HepG2 (cell line): ENCODE data around the gene GFOD1. TPM values are rescaled to one million over a fixed set of nuclear protein-coding genes. Genes with fewer than 3 reads are reported as not detected.

Source experiments
- ATAC-seq: fragments of 200-7000 bp; cut with Tn5 transposase; 3 replicates; pipeline ENCODE4 v1.9.1; 2020; ENCODE audit warnings: mild to moderate bottlenecking, moderate library complexity
- BruUV-seq: library from RNA; stranded (reverse); fragments of 400-500 nt; replicated peaks from 2 replicates; lab custom pipeline; 2021; lab: Mats Ljungman, UMichigan
- CTCF ChIA-PET: fragments of 300-600 bp; formaldehyde crosslinking; extraction: SDS; loops from one replicate; lab custom pipeline; 2021; ENCODE audit warnings: low total read pairs, inconsistent platforms, low intra/inter-chr PET ratio; lab: Yijun Ruan, JAX
- POLR2A ChIA-PET: fragments of 350-600 bp; sonication (Branson Sonifier 250); formaldehyde crosslinking; loops from one replicate; lab custom pipeline; 2020; ENCODE audit warnings: antibody characterized with exemption, inconsistent platforms; lab: Yijun Ruan, JAX
- DNase-seq: peaks from one replicate; pipeline ENCODE4 v3.0.0-alpha.2; 2015; ENCODE audit warnings: low spot score
- FAIRE-seq: peaks from 3 replicates; lab custom pipeline; 2011; peaks lifted over from hg19 to GRCh38; lab: Jason Lieb, UNC
- H2AFZ ChIP-seq: one replicate; pipeline ENCODE4 v1.6.1; 2011; ENCODE audit warnings: low read length, inconsistent platforms
- H3K27ac ChIP-seq: fragments of 300-600 bp; 3 replicates; pipeline ENCODE4 v1.8.0; 2011; ENCODE audit warnings: mixed run types, mild to moderate bottlenecking, mixed read lengths, low read length, inconsistent platforms; ENCODE audit not compliant: insufficient read depth; ENCODE audit errors: extremely low read length
- H3K27me3 ChIP-seq, 2 experiments: fragments of 200-600 bp in 1 of 2; 2 replicates in 1 of 2; 3 replicates in 1 of 2; pipeline versions ENCODE4 v1.6.0 to v1.8.0; 2011; ENCODE audit warnings: low read length in 2 of 2, mild to moderate bottlenecking in 2 of 2, moderate library complexity in 2 of 2, inconsistent platforms in 1 of 2; ENCODE audit not compliant: insufficient read depth in 2 of 2, control insufficient read depth in 1 of 2
- H3K36me3 ChIP-seq, 2 experiments: fragments of 200-600 bp in 1 of 2; replicated peaks in 1 of 2; 2 replicates in 1 of 2; 3 replicates in 1 of 2; pipeline versions ENCODE4 v1.5.1 to v1.8.0; 2011; ENCODE audit warnings: low read length in 2 of 2, inconsistent platforms in 1 of 2; ENCODE audit not compliant: insufficient read depth in 2 of 2, control insufficient read depth in 1 of 2
- H3K4me1 ChIP-seq: 2 replicates; pipeline ENCODE4 v1.5.1; 2012; ENCODE audit warnings: low read length, inconsistent platforms; ENCODE audit not compliant: insufficient read depth
- H3K4me2 ChIP-seq: 2 replicates; pipeline ENCODE4 v1.6.0; 2011; ENCODE audit warnings: low read depth, low read length, inconsistent platforms
- H3K4me3 ChIP-seq, 3 experiments: fragments of 200-600 bp in 1 of 3; sonication (generic), shearing (Covaris generic) in 1 of 3; replicated peaks in 1 of 3; 2 replicates each; pipeline ENCODE4 v1.5.1; 2011 to 2016; ENCODE audit warnings: low read length in 3 of 3, inconsistent platforms in 2 of 3, low read depth in 2 of 3, mild to moderate bottlenecking in 2 of 3, control low read depth in 1 of 3, mixed read lengths in 1 of 3; ENCODE audit not compliant: insufficient read depth in 1 of 3
- H3K79me2 ChIP-seq: one replicate; pipeline ENCODE4 v1.6.1; 2011; ENCODE audit warnings: low read length, inconsistent platforms; ENCODE audit not compliant: insufficient read depth
- H3K9ac ChIP-seq: 2 replicates; pipeline ENCODE4 v1.6.0; 2011; ENCODE audit warnings: mild to moderate bottlenecking, low read depth, low read length, inconsistent platforms; ENCODE audit not compliant: insufficient read depth
- H3K9me3 ChIP-seq: 2 replicates; pipeline ENCODE4 v1.5.1; 2012; ENCODE audit warnings: mild to moderate bottlenecking, low read length
- H4K20me1 ChIP-seq: 2 replicates; pipeline ENCODE4 v1.6.0; 2011; ENCODE audit warnings: inconsistent platforms, mild to moderate bottlenecking, low read length, moderate library complexity; ENCODE audit not compliant: insufficient read depth
- ATF6 ChIP-seq: sonication (generic); formaldehyde crosslinking; conservative IDR thresholded peaks from 2 replicates; pipeline ENCODE4 v1.4.0; 2020; ENCODE audit warnings: missing genetic modification reagents
- HOXA3 ChIP-seq: sonication (generic); formaldehyde crosslinking; IDR thresholded peaks from 2 replicates; pipeline ENCODE4 v1.5.0; 2020; ENCODE audit warnings: missing genetic modification reagents
- IKZF4 ChIP-seq: sonication (generic); formaldehyde crosslinking; IDR thresholded peaks from 2 replicates; pipeline ENCODE4 v1.5.1; 2020; ENCODE audit warnings: borderline replicate concordance, mild to moderate bottlenecking, low read depth, missing genetic modification reagents; ENCODE audit errors: not compliant biosample characterization
- MAFG ChIP-seq: sonication (generic); formaldehyde crosslinking; IDR thresholded peaks from 2 replicates; pipeline ENCODE4 v1.5.1; 2020; ENCODE audit warnings: mild to moderate bottlenecking, missing genetic modification reagents
- MED13 ChIP-seq: sonication (generic); formaldehyde crosslinking; IDR thresholded peaks from 2 replicates; pipeline ENCODE4 v1.5.0; 2020; ENCODE audit warnings: missing genetic modification reagents
- MIER3 ChIP-seq: IDR thresholded peaks from 2 replicates; pipeline ENCODE4 v1.6.1; 2016; ENCODE audit warnings: missing compliant biosample characterization, borderline replicate concordance
- NFYC ChIP-seq: IDR thresholded peaks from 2 replicates; pipeline ENCODE4 v1.6.1; 2016; ENCODE audit warnings: missing genetic modification reagents, missing compliant biosample characterization
- PRMT3 ChIP-seq: sonication (generic); formaldehyde crosslinking; IDR thresholded peaks from 2 replicates; pipeline ENCODE4 v1.8.1; 2022; ENCODE audit warnings: low read depth, mild to moderate bottlenecking, moderate library complexity, missing genetic modification reagents, borderline replicate concordance
- TBX3 ChIP-seq: fragments of 450-650 bp; IDR thresholded peaks from 2 replicates; pipeline ENCODE4 v1.6.1; 2017; ENCODE audit warnings: antibody characterized with exemption, mild to moderate bottlenecking, inconsistent platforms, borderline replicate concordance
- XRCC5 ChIP-seq: fragments of 200-400 bp; formaldehyde crosslinking; optimal IDR thresholded peaks from 2 replicates; pipeline ENCODE3; 2017; ENCODE audit warnings: mild to moderate bottlenecking, low read length
- ZNF567 ChIP-seq: sonication (generic); formaldehyde crosslinking; IDR thresholded peaks from 2 replicates; pipeline ENCODE4 v1.8.1; 2023; ENCODE audit warnings: mild to moderate bottlenecking, missing genetic modification reagents, borderline replicate concordance
- ZNF780A ChIP-seq: sonication (generic); formaldehyde crosslinking; IDR thresholded peaks from 2 replicates; pipeline ENCODE4 v1.8.0; 2022; ENCODE audit warnings: mild to moderate bottlenecking, missing genetic modification reagents, moderate library complexity
- WGBS: methylation state at CpG from one replicate; pipeline ENCODE4 v1.1.6; 2017; ENCODE audit warnings: low lambda C conversion rate; 5-methylcytosine and 5-hydroxymethylcytosine counted together
- in situ Hi-C: cut with HindIII; loops from 2 replicates; pipeline ENCODE4 v1.10.0; 2017; ENCODE audit warnings: low pct_unique_long_range_greater_than_20kb; ENCODE audit not compliant: extremely low pct_ligation_motif_present
- intact Hi-C: fragments of 100-400 bp; cut with micrococcal nuclease; formaldehyde crosslinking; loops from one replicate; pipeline ENCODE4 v1.10.0; 2022; ENCODE audit not compliant: unreplicated experiment
- polyA plus RNA-seq, 8 experiments: library from polyadenylated mRNA; depleted of rRNA in 3 of 8; stranded (reverse) in 7 of 8; unstranded in 1 of 8; fragments of >200 nt; fragmentation: Illumina TruSeq in 4 of 8; extraction: Trizol in 4 of 8; gene quantifications; 2 replicates each; pipeline versions ENCODE4 v1.2.1 to v1.2.3, GENCODE V29; 2011 to 2016; ENCODE audit warnings: low read depth in 4 of 8, missing spikeins in 1 of 8, mixed read lengths in 1 of 8; ENCODE audit not compliant: insufficient read depth in 1 of 8
- total RNA-seq, 5 experiments: library from RNA; depleted of rRNA; stranded (reverse); fragments of >200 nt; fragmentation: Illumina TruSeq; extraction: Trizol; gene quantifications; 2 replicates each; pipeline ENCODE4 v1.2.3, GENCODE V29; 2016; ENCODE audit warnings: low read depth in 1 of 5

GFOD1 gene
- total and polyA plus RNA-seq, 2 of the 13 experiments (the other 11 are each of a cell fraction or from before 2014, with no cell fraction given) = 1.9 to 6.4 TPM

GRCh38 chr6:13479206-13479800, 8.1 kb downstream of the GFOD1 start (continued):
- no peak for TF ChIP-seq MED13
- no peak for TF ChIP-seq HOXA3 (CRISPR knock-in tag)
- TF ChIP-seq XRCC5 = no peak

GRCh38 chr6:13478525-13478966, 8.9 kb downstream of the GFOD1 start:
- DNase-seq (no peak), FAIRE-seq (no peak), ATAC-seq (no peak)
- TF ChIP-seq TBX3 = no peak
- TF ChIP-seq PRMT3 (CRISPR knock-in tag) = no peak
- TF ChIP-seq ZNF780A (CRISPR knock-in tag) = no peak
- TF ChIP-seq MIER3 = no peak
- no peak for TF ChIP-seq ZNF567 (CRISPR knock-in tag)
- no peak for TF ChIP-seq MAFG (CRISPR knock-in tag)
- TF ChIP-seq NFYC (CRISPR knock-in tag) = no peak
- no peak for TF ChIP-seq ATF6 (CRISPR knock-in tag)
- TF ChIP-seq IKZF4 (CRISPR knock-in tag) = no peak
- in situ Hi-C loops (no loop called here), intact Hi-C loops (no loop called here)
- CTCF ChIA-PET = no interaction called here
- Histone ChIP-seq H3K9ac (no peak overlapping the region), H3K36me3 (0 out of 5 replicates have a peak, but pooled peaks cover 0 to 1% of the 10 kb centered on the region in 2 experiments), H3K27me3 (no peaks in the 10 kb centered on the region), H3K9me3 (no peaks in the 10 kb centered on the region), H3K79me2 (no peaks in the 10 kb centered on the region), H3K4me2 (no peak overlapping the region), H2AFZ (no peak overlapping the region), H3K4me1 (peaks cover 44% of the 10 kb centered on the region), H3K27ac (no peak overlapping the region), H4K20me1 (no peaks in the 10 kb centered on the region), H3K4me3 (no peak overlapping the region)
- WGBS = 88% methylated on average over 5 of the region's 5 CpGs
- BruUV-seq = no TSS peak
- POLR2A ChIA-PET = interaction anchor here (1.9 kb wide), 1 partner anchor 150 kb away, joined by 4 read pairs; the partner anchor contains the start of gene TBC1D7
